Fibroblast of peridontal ligament (primary cell): Measurements from ENCODE around the gene MYH10.

ENCODE experiments used
- DNase-seq: peaks from one replicate; pipeline ENCODE4 v3.0.0-alpha.2; 2010; ENCODE audit errors: extremely low read depth

The MYH10 gene

GRCh38 chr17:8473451-8474192, 156.9 kb downstream of the MYH10 start:
- no peak for DNase-seq

- DNase-seq: no peak
Measured at GRCh38 chr17:8472663-8473062, 157.9 kb downstream of the MYH10 start.

- DNase-seq: no peak
Measured at GRCh38 chr17:8470447-8471047, 160.0 kb downstream of the MYH10 start.

- no peak for DNase-seq
Measured at GRCh38 chr17:8469964-8470363, 160.6 kb downstream of the MYH10 start.

GRCh38 chr17:8468980-8469379, 161.5 kb downstream of the MYH10 start:
- no peak for DNase-seq

GRCh38 chr17:8468127-8468526, 162.4 kb downstream of the MYH10 start:
- no peak for DNase-seq

GRCh38 chr17:8467527-8467926, 163.0 kb downstream of the MYH10 start:
- DNase-seq: no peak

- no peak for DNase-seq
Measured at GRCh38 chr17:8466873-8467272, 163.7 kb downstream of the MYH10 start.

GRCh38 chr17:8466456-8466855, 164.1 kb downstream of the MYH10 start:
- DNase-seq: peak; percentile 86

- no peak for DNase-seq
Measured at GRCh38 chr17:8465759-8466158, 164.8 kb downstream of the MYH10 start.

- no peak for DNase-seq
Measured at GRCh38 chr17:8465356-8465755, 165.2 kb downstream of the MYH10 start.

GRCh38 chr17:8464941-8465340, 165.6 kb downstream of the MYH10 start:
- DNase-seq: no peak

GRCh38 chr17:8463099-8463498, 167.4 kb downstream of the MYH10 start:
- DNase-seq: peak; percentile 67

GRCh38 chr17:8462564-8462963, 168.0 kb downstream of the MYH10 start:
- DNase-seq: no peak

- no peak for DNase-seq
Measured at GRCh38 chr17:8459831-8460230, 170.7 kb downstream of the MYH10 start.

GRCh38 chr17:8459107-8459506, 171.4 kb downstream of the MYH10 start:
- DNase-seq: no peak

GRCh38 chr17:8458128-8458527, 172.4 kb downstream of the MYH10 start:
- no peak for DNase-seq

GRCh38 chr17:8455665-8456209, 174.8 kb downstream of the MYH10 start:
- DNase-seq: no peak

GRCh38 chr17:8453326-8453725, 177.2 kb downstream of the MYH10 start:
- DNase-seq: no peak

GRCh38 chr17:8451933-8452614, 178.5 kb downstream of the MYH10 start:
- no peak for DNase-seq

- no peak for DNase-seq
Measured at GRCh38 chr17:8448310-8448709, 182.2 kb downstream of the MYH10 start.

- no peak for DNase-seq
Measured at GRCh38 chr17:8447799-8448198, 182.7 kb downstream of the MYH10 start.

GRCh38 chr17:8445536-8445935, 185.0 kb downstream of the MYH10 start:
- no peak for DNase-seq
